Measurements from ENCODE around the gene SMURF2.

The SMURF2 gene

GRCh38 chr17:64503821-64504768 is 158.0 kb downstream of the SMURF2 start:
- no peak for DNase-seq (ENCODE audit: low read depth in 3 of 3)

GRCh38 chr17:64503341-64503740 is 158.8 kb downstream of the SMURF2 start:
- no peak for DNase-seq (ENCODE audit: low read depth in 3 of 3)

- no peak for DNase-seq (ENCODE audit: low read depth in 3 of 3)
These were observed 159.3 kb downstream of the SMURF2 start for GRCh38 chr17:64502809-64503208.

- DNase-seq (ENCODE audit: low read depth in 3 of 3): no peak
These were observed 160.1 kb downstream of the SMURF2 start for GRCh38 chr17:64502021-64502420.

GRCh38 chr17:64500862-64501765 is 161.0 kb downstream of the SMURF2 start:
- no peak for DNase-seq (ENCODE audit: low read depth in 3 of 3)

GRCh38 chr17:64500487-64500859 is 161.6 kb downstream of the SMURF2 start:
- DNase-seq (ENCODE audit: low read depth in 3 of 3): no peak

- DNase-seq (ENCODE audit: low read depth in 3 of 3): no peak
These were observed 162.2 kb downstream of the SMURF2 start for GRCh38 chr17:64499805-64500486.

GRCh38 chr17:64498308-64499203 is 163.6 kb downstream of the SMURF2 start:
- DNase-seq (ENCODE audit: low read depth in 3 of 3): no peak

GRCh38 chr17:64497565-64498035 is 164.5 kb downstream of the SMURF2 start:
- DNase-seq (ENCODE audit: low read depth in 3 of 3): no peak

GRCh38 chr17:64496786-64497564 is 165.1 kb downstream of the SMURF2 start, which contains the start of gene POLG2:
Gene POLG2, minus strand, starts transcription at chr17:64497054. Its CDS starts 86 bp downstream, at chr17:64496968.
- peak; percentile 87 to 94 (median 90) for DNase-seq (ENCODE audit: low read depth in 3 of 3)

- DNase-seq (ENCODE audit: low read depth in 3 of 3): no peak
These were observed 165.7 kb downstream of the SMURF2 start for GRCh38 chr17:64496348-64496785.

Measured in stimulated activated CD4-positive, alpha-beta T cell treated with anti-CD3 and anti-CD28 coated beads, TNF-alpha, amount 100 ng/mL, for 4 hours (primary cell).